GM13977 (cell line): Measurements from ENCODE around the gene USP35.

Source experiments
- DNase-seq: peaks from one replicate; pipeline ENCODE4 v3.0.0; 2012; ENCODE audit warnings: low spot score
- in situ Hi-C: fragments of 300-500 bp; cut with MboI; formaldehyde crosslinking; loops from one replicate; pipeline ENCODE4 v1.12.0; 2022; ENCODE audit warnings: low sequenced_read_pairs, low pct_unique_long_range_greater_than_20kb, mixed read lengths, inconsistent platforms; ENCODE audit not compliant: unreplicated experiment
- TF ChIP-seq, protein P1 (sequence below): IDR thresholded peaks from 2 replicates; pipeline ENCODE4 v1.5.1; 2012; ENCODE audit warnings: mild to moderate bottlenecking, control low read depth; ENCODE audit not compliant: insufficient read depth; ENCODE audit errors: extremely low read depth, missing control alignments

The USP35 gene

DNA sequence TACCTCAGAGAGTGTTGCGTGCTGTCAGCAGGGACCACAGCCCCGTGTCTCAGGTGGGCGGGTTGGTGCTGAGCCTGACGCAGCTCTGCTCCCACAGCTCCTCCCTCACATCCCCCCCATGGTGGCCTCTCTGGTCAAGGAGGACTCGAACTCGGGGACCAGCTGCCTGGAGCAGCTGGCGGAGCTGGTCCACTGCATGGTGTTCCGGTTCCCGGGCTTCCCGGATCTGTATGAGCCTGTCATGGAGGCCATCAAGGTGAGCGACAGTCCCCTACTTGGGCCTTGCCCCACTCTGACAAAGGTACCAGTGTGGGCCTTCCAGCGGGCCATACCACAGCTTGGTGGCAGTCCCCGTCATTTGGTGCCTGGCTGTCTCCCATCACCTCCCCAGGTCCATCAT, 11.8 kb downstream of the USP35 start:
- TF ChIP-seq, protein P1, sequence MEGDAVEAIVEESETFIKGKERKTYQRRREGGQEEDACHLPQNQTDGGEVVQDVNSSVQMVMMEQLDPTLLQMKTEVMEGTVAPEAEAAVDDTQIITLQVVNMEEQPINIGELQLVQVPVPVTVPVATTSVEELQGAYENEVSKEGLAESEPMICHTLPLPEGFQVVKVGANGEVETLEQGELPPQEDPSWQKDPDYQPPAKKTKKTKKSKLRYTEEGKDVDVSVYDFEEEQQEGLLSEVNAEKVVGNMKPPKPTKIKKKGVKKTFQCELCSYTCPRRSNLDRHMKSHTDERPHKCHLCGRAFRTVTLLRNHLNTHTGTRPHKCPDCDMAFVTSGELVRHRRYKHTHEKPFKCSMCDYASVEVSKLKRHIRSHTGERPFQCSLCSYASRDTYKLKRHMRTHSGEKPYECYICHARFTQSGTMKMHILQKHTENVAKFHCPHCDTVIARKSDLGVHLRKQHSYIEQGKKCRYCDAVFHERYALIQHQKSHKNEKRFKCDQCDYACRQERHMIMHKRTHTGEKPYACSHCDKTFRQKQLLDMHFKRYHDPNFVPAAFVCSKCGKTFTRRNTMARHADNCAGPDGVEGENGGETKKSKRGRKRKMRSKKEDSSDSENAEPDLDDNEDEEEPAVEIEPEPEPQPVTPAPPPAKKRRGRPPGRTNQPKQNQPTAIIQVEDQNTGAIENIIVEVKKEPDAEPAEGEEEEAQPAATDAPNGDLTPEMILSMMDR: no peak
- DNase-seq: no peak
- in situ Hi-C loops: no loop called here

DNA sequence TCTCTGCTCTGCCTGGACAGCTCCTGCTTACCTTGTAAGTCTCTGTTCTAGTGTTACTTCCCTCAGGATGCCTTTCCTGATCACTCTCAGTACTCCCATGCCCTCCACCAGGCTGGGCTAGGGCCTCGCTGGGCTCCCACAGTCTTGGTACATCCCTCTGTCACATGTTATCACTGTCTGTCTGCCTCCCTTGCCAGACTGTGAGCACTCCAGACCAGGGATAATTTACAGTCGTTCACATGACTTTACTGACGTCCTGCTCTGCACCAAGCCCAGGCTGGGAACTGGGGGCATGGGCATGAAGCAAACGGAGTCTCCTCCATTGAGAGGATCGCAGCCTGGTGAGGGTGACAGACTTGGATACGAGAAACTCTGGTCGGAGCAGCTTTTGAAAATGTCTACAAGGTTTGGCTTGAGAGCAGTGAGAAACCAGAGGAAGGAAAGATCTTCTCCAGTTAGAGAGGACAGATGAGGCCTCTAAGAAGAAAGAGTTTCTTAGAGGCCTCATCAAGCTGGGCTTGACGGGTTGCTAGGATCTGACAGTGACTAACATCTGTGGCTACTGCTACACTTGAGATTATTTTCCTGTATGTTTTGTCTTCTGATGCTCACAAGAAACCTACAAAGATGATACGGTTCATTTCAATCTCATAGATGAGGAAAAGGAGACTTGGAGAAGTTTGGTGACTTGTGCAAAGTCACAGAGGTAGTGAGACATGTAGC, 12.5 kb downstream of the USP35 start:
- DNase-seq: no peak
- TF ChIP-seq, protein P1: no peak
- in situ Hi-C loops: no loop called here

DNA sequence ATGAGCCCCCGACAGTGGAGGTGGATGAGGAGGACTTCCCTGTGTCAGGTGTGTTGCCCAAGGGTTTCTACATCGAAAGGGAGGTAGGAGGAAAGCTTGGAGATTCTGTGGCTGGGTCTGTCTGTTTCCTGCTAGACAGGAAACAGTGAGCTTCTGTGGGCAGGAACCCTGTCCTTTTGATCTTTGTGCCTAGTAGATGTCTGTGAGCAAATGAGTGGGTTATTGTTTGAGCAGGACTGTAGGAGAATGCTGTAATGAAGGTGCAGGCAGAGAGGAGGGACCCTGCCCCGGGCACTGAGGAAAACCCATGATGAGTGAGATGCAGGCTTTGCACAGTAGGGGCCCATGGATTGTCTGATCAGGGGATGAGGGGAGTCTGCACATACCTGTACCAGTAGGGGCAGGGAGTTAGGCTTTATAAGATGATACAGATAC, 14.0 kb downstream of the USP35 start:
- TF ChIP-seq, protein P1: no peak
- no peak for DNase-seq
- in situ Hi-C loops: no loop called here

DNA sequence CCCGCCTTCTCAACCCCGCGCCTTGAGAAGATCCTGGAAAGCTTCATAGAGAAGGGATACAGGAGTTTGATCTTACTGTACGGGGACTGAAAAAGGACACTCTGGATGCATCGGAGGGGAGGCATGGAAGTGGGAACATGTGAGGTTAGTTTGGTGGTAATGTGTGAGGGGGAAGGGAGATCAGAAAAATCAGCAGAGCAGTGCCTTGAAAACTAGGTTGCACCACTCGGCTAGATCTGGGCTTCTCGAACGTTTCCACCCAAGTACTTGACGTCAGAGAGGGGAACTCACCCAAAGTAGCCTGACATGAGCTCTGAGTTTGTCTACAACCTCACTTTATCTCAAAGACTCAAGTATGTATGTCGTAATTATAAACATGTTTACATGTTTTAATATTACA, 14.5 kb downstream of the USP35 start:
- in situ Hi-C loops: no loop called here
- no peak for DNase-seq

DNA sequence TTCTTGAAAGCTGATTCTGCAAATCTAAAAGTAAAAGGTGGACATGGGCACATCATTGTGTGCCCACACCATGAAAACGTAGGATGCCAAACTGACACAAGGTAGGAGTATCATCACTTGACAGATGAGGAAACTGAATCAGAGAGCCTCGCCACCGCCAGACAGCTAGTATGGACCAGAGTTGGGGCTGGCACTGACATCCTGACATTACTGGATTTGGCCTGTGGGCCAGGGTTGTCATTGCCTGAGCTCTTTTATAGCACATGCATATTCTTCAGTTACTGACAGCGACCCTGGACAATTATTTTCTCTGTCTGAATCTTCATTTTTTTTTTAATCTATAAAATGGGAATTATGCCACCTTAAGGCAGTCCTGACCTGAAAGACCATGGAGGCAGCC, 16.5 kb downstream of the USP35 start:
- TF ChIP-seq, protein P1: no peak
- no peak for DNase-seq
- in situ Hi-C loops: no loop called here

More for the DNA sequence above, 14.5 kb downstream of the USP35 start:
- TF ChIP-seq, protein P1: no peak

DNA sequence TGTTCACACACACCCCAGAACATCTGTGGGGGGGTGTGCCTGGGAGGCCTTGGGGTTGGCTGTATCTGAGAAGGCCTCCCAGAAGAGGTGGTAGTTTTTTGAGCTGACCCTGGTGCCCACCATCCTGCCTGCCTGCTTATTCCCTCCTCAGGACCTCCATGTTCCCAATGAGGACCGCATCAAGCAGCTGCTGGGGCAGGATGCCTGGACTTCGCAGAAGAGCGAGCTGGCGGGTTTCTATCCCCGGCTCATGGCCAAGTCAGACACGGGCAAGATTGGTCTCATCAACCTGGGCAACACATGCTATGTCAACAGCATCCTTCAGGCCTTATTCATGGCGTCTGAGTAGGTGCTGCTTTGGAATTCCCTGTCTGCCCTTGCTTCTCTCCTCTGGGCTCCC, 17.0 kb downstream of the USP35 start:
- in situ Hi-C loops: no loop called here
- no peak for DNase-seq
- TF ChIP-seq, protein P1: no peak
